GM19351 (cell line): ENCODE measurements around the gene MVB12B.

Experiments used
- ATAC-seq: cut with Tn5 transposase; IDR thresholded peaks from one replicate; pipeline ENCODE4 v1.9.1; 2021; ENCODE audit warnings: mild to moderate bottlenecking, moderate library complexity; ENCODE audit not compliant: unreplicated experiment

The MVB12B gene

GRCh38 chr9:126302730-126303129 is 23.9 kb upstream of the MVB12B start:
- no peak for ATAC-seq

- ATAC-seq, result no peak
These were observed 23.1 kb upstream of the MVB12B start for GRCh38 chr9:126303488-126303887.

GRCh38 chr9:126304207-126304970 is 22.2 kb upstream of the MVB12B start:
- no peak for ATAC-seq

GRCh38 chr9:126304971-126305320 is 21.7 kb upstream of the MVB12B start:
- ATAC-seq, result no peak

- ATAC-seq, result no peak
These were observed 20.5 kb upstream of the MVB12B start for GRCh38 chr9:126306071-126306647.

- no peak for ATAC-seq
These were observed 19.1 kb upstream of the MVB12B start for GRCh38 chr9:126307322-126308061.

GRCh38 chr9:126309427-126310189 is 17.0 kb upstream of the MVB12B start:
- no peak for ATAC-seq

- no peak for ATAC-seq
These were observed 13.8 kb upstream of the MVB12B start for GRCh38 chr9:126312584-126313551.

- no peak for ATAC-seq
These were observed 10.5 kb upstream of the MVB12B start for GRCh38 chr9:126316085-126316655.

- no peak for ATAC-seq
These were observed 9.1 kb upstream of the MVB12B start for GRCh38 chr9:126317513-126317912.

- ATAC-seq, result no peak
These were observed 7.8 kb upstream of the MVB12B start for GRCh38 chr9:126318858-126319257.

GRCh38 chr9:126319671-126320070 is 7.0 kb upstream of the MVB12B start:
- ATAC-seq, result no peak

GRCh38 chr9:126320158-126320922 is 6.3 kb upstream of the MVB12B start:
- no peak for ATAC-seq

- ATAC-seq, result no peak
These were observed 4.9 kb upstream of the MVB12B start for GRCh38 chr9:126321742-126322141.

- ATAC-seq, result no peak
These were observed 808 bp upstream of the MVB12B start for GRCh38 chr9:126325821-126326220.

- no peak for ATAC-seq
These were observed 531 bp downstream of the MVB12B start for GRCh38 chr9:126327006-126327713.

GRCh38 chr9:126327714-126328185 is 1.1 kb downstream of the MVB12B start:
- no peak for ATAC-seq

- no peak for ATAC-seq
These were observed 1.8 kb downstream of the MVB12B start for GRCh38 chr9:126328407-126328806.
